GM19239 (cell line): Measurements from ENCODE around the gene LEFTY1.
"Not testable (repeated sequence)": the region's sequence is repeated elsewhere in the genome, so short reads cannot be mapped to it uniquely, and the experiment has no call there.

Experiments
- DNase-seq: peaks from one replicate; pipeline ENCODE4 v3.0.0; 2011; ENCODE audit warnings: low spot score; ENCODE audit not compliant: insufficient read length
- FAIRE-seq: peaks from 2 replicates; lab custom pipeline; 2011; peaks lifted over from hg19 to GRCh38; lab: Jason Lieb, UNC

The LEFTY1 gene

GRCh38 chr1:225836296-225836695 is 52.6 kb downstream of the LEFTY1 start:
- not testable (repeated sequence) for FAIRE-seq, DNase-seq
